Ecto neural progenitor cell (in vitro differentiated cells): ENCODE results near the gene RIMBP3C.
"Not testable (repeated sequence)": the region's sequence is repeated elsewhere in the genome, so short reads cannot be mapped to it uniquely, and the experiment has no call there.

ENCODE experiments used
- DNase-seq: peaks from one replicate; pipeline ENCODE4 v3.0.0-alpha.2; 2018; ENCODE audit warnings: low spot score

The RIMBP3C gene

GRCh38 chr22:21516970-21517764 is 34.1 kb downstream of the RIMBP3C start:
- DNase-seq: not testable (repeated sequence)

DNA sequence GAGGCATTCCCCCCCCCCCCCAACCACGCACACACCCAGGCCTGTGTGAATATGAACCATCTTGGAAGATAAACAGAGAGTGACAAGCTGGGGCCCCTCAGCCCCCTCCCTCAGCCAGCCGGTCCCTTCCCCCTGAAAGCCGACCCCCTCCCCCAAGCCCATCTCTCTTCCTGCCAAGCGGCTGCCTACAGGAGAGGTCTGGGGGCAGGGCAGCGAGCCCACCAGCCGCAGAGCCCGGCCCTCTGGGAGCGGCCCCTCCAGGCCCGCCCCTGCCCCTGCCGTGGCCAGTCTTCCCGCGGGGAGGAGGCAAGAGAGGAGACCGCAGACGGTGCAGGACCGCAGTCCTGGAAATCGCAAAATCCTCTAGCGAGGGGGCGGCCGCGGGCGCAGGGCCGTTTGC is 34.7 kb downstream of the RIMBP3C start:
- DNase-seq: not testable (repeated sequence)

DNA sequence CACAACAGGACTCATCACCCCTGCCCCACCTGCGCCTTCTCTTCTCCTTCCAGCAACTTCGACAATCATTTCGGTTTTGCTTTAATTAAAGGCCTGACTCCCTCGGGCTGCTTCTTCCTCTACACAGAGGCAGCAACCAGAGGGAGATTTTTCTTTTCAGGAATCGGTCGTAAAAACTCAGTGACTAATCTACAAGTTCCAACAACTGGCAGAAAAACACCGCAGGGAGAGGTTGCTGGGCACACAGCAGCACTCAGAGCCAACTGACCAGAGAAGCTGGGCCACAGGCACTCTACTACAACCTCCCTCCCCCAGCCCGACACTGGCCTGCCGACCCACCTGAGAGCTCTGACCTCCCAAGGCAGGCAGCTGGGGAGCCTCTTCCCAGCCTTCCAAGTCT is 36.0 kb downstream of the RIMBP3C start:
- DNase-seq: not testable (repeated sequence)

DNA sequence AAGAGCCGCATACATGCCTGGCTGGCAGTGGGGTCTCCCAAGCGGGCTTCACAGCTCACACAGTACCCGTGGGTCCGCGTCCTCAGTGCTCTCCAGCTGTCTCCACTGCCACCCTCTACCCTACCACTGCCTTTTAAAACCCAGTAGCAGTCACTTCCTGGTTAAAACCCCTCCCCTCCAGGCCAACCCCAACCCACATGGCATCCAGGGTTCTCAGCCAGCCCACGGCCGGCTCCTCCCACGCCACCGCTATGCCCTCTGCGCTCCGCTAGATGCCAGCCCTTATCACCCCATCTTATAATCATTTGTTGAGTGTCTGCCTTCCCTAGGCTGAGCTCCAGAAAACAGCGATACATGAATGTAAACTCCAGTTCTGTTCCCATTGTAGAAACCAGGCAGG is 37.1 kb downstream of the RIMBP3C start:
- DNase-seq: not testable (repeated sequence)

DNA sequence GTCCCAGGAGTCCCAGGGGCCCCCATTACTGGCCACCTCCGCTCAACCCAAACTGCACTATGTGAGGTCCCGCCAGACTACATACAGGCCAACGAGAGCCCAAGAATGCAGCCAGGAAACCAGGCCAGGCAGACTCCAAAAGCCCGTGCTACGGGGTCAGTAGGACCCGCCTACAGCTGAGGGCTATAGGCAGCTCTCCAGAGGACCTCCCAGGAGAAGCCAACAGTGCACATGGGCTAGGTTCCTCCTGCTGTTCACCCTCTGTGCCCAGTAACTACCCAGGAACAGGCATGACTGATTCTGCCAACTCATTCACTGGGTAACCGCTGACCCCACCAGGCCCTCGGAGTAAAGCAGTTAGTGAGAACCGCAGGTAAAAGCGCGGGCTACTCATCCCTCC is 39.2 kb downstream of the RIMBP3C start:
- DNase-seq: not testable (repeated sequence)

DNA sequence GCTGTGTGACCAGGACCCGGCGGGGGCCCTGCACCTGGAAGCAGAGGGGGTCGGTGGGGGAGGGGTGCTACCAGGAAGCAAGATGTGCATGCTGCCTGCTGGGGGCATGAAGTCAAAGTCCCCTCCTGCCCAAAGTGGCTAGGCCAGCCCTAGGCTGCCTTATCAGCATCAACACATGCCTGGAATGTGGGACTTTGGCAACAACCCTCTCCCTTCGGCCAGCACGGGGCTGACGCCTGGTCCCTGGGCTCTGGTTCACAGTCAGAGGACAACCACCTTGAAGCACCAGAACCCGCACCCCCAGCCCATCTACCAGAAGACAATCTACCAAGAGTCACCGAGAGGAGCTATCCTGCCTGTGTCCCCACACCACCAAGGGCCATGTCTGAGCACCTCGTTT is 40.9 kb downstream of the RIMBP3C start:
- not testable (repeated sequence) for DNase-seq

- not testable (repeated sequence) for DNase-seq
Observed at GRCh38 chr22:21499623-21500506, 51.4 kb downstream of the RIMBP3C start.

GRCh38 chr22:21498489-21498888 is 52.8 kb downstream of the RIMBP3C start:
- not testable (repeated sequence) for DNase-seq

GRCh38 chr22:21497984-21498383 is 53.3 kb downstream of the RIMBP3C start:
- DNase-seq: not testable (repeated sequence)
